ENCODE data around the gene MYO9A.

Gene MYO9A

DNA sequence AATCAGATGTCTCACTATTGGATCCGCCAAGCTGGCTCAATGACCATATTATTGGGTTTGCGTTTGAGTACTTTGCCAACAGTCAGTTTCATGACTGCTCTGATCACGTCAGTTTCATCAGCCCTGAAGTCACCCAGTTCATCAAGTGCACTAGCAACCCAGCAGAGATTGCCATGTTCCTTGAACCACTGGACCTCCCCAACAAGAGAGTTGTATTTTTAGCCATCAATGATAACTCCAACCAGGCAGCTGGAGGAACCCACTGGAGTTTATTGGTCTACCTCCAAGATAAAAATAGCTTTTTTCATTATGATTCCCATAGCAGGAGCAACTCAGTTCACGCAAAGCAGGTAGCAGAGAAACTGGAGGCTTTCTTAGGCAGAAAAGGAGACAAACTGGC is 21.7 kb upstream of the MYO9A start:
- no peak overlapping the region for H3K4me3 ChIP-seq (ENCODE audit: insufficient read depth, low read depth, low read length, poor library complexity, severe bottlenecking)
- no peaks in the 10 kb centered on the region for H3K36me3 ChIP-seq (ENCODE audit: control insufficient read depth, insufficient read depth, low read length)
- no peak overlapping the region for H3K27ac ChIP-seq (ENCODE audit: insufficient read depth, low read length, poor library complexity, severe bottlenecking)
- no peaks in the 10 kb centered on the region for H3K9me3 ChIP-seq (ENCODE audit: control insufficient read depth, low read length)
- no peak for DNase-seq
- no peaks in the 10 kb centered on the region for H3K27me3 ChIP-seq (replicated peaks; ENCODE audit: control insufficient read depth, insufficient read depth, low read length, poor library complexity, severe bottlenecking)
- H3K4me1 ChIP-seq (ENCODE audit: control insufficient read depth, insufficient read depth, low read length, poor library complexity, severe bottlenecking): no peaks in the 10 kb centered on the region

- DNase-seq: no peak
- H3K36me3 ChIP-seq (ENCODE audit: control insufficient read depth, insufficient read depth, low read length): no peaks in the 10 kb centered on the region
- H3K27me3 ChIP-seq (replicated peaks; ENCODE audit: control insufficient read depth, insufficient read depth, low read length, poor library complexity, severe bottlenecking): no peaks in the 10 kb centered on the region
- H3K27ac ChIP-seq (ENCODE audit: insufficient read depth, low read length, poor library complexity, severe bottlenecking): no peak overlapping the region
- H3K4me3 ChIP-seq (ENCODE audit: insufficient read depth, low read depth, low read length, poor library complexity, severe bottlenecking): no peak overlapping the region
- no peaks in the 10 kb centered on the region for H3K4me1 ChIP-seq (ENCODE audit: control insufficient read depth, insufficient read depth, low read length, poor library complexity, severe bottlenecking)
- no peaks in the 10 kb centered on the region for H3K9me3 ChIP-seq (ENCODE audit: control insufficient read depth, low read length)
Measured at GRCh38 chr15:72136170-72137051, 18.5 kb upstream of the MYO9A start.

DNA sequence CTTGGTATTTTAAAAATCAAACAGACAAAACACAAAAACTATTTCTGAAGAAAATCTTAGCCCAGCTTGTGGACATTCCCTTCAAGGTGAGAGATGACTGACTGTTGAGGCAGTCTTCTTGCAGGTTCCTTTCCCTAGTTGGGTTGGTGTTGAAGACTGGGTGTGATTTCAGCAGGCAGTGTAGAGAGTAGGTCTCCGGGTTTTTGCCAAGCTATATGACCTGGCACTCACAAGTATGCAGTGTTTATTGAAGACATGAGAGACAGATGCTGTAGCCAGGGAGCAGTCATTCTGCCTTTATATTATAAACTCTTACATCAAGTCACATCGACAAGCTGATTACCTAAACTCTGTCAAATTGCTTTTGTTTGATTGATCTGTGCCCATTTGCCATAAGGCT is 17.8 kb upstream of the MYO9A start:
- no peak for DNase-seq

DNA sequence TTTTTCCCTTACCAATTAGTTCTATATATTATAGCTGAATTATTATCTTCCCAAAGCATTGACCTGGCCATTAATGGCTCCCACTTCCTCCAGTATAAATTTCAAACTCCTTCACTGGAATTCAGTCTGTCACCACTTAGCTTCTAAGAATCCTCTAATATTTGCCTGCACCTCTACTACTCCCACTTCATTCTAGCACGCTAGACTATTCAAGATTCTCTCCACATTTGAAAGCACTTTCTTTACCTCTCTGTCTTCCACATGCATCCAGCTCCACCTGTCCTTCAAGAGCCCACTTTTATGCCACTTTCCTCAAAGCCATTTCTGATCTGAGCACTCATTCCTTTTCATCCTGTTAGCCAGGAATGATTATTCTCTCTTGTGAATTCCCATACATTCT is 15.3 kb upstream of the MYO9A start:
- no peak for DNase-seq
- Histone ChIP-seq H3K4me3 (ENCODE audit: insufficient read depth, low read depth, low read length, poor library complexity, severe bottlenecking) (no peak overlapping the region), H3K27ac (ENCODE audit: insufficient read depth, low read length, poor library complexity, severe bottlenecking) (no peak overlapping the region), H3K4me1 (ENCODE audit: control insufficient read depth, insufficient read depth, low read length, poor library complexity, severe bottlenecking) (no peaks in the 10 kb centered on the region), H3K36me3 (ENCODE audit: control insufficient read depth, insufficient read depth, low read length) (no peaks in the 10 kb centered on the region), H3K27me3 (replicated peaks; ENCODE audit: control insufficient read depth, insufficient read depth, low read length, poor library complexity, severe bottlenecking) (no peaks in the 10 kb centered on the region), H3K9me3 (ENCODE audit: control insufficient read depth, low read length) (no peaks in the 10 kb centered on the region)

More for the DNA sequence above, 17.8 kb upstream of the MYO9A start:
- Histone ChIP-seq H3K27me3 (replicated peaks; ENCODE audit: control insufficient read depth, insufficient read depth, low read length, poor library complexity, severe bottlenecking) (no peaks in the 10 kb centered on the region), H3K9me3 (ENCODE audit: control insufficient read depth, low read length) (no peaks in the 10 kb centered on the region), H3K4me1 (ENCODE audit: control insufficient read depth, insufficient read depth, low read length, poor library complexity, severe bottlenecking) (no peaks in the 10 kb centered on the region), H3K27ac (ENCODE audit: insufficient read depth, low read length, poor library complexity, severe bottlenecking) (no peak overlapping the region), H3K36me3 (ENCODE audit: control insufficient read depth, insufficient read depth, low read length) (no peaks in the 10 kb centered on the region), H3K4me3 (ENCODE audit: insufficient read depth, low read depth, low read length, poor library complexity, severe bottlenecking) (no peak overlapping the region)

DNA sequence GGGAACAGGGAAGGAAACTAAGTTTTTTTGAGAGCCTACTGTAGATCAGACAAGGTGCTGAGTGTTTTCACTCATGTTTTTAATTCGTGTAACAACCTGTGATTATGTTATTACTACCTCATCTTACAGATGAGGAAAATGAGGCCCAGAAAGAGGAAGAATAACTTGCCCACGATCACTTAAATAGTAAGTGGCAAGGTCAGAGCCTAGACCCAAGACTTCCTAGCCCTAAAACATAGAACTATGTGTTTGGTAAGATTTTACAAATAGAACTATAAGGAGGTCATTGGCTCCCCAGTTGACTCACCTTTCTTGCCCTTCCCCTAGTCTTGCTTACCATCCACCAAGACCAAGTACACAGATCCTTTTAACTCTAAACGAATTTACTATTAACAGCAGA is 14.0 kb upstream of the MYO9A start:
- H3K36me3 ChIP-seq (ENCODE audit: control insufficient read depth, insufficient read depth, low read length): no peaks in the 10 kb centered on the region
- H3K4me3 ChIP-seq (ENCODE audit: insufficient read depth, low read depth, low read length, poor library complexity, severe bottlenecking): no peak overlapping the region
- no peak for DNase-seq
- no peaks in the 10 kb centered on the region for H3K27me3 ChIP-seq (replicated peaks; ENCODE audit: control insufficient read depth, insufficient read depth, low read length, poor library complexity, severe bottlenecking)
- no peak overlapping the region for H3K27ac ChIP-seq (ENCODE audit: insufficient read depth, low read length, poor library complexity, severe bottlenecking)
- H3K9me3 ChIP-seq (ENCODE audit: control insufficient read depth, low read length): no peaks in the 10 kb centered on the region
- H3K4me1 ChIP-seq (ENCODE audit: control insufficient read depth, insufficient read depth, low read length, poor library complexity, severe bottlenecking): no peaks in the 10 kb centered on the region

- no peaks in the 10 kb centered on the region for H3K9me3 ChIP-seq (ENCODE audit: control insufficient read depth, low read length)
- H3K4me3 ChIP-seq (ENCODE audit: insufficient read depth, low read depth, low read length, poor library complexity, severe bottlenecking): no peak overlapping the region
- H3K4me1 ChIP-seq (ENCODE audit: control insufficient read depth, insufficient read depth, low read length, poor library complexity, severe bottlenecking): no peaks in the 10 kb centered on the region
- no peak for DNase-seq
- no peaks in the 10 kb centered on the region for H3K27me3 ChIP-seq (replicated peaks; ENCODE audit: control insufficient read depth, insufficient read depth, low read length, poor library complexity, severe bottlenecking)
- no peak overlapping the region for H3K27ac ChIP-seq (ENCODE audit: insufficient read depth, low read length, poor library complexity, severe bottlenecking)
- no peaks in the 10 kb centered on the region for H3K36me3 ChIP-seq (ENCODE audit: control insufficient read depth, insufficient read depth, low read length)
Measured at GRCh38 chr15:72130272-72130671, 12.3 kb upstream of the MYO9A start.

DNA sequence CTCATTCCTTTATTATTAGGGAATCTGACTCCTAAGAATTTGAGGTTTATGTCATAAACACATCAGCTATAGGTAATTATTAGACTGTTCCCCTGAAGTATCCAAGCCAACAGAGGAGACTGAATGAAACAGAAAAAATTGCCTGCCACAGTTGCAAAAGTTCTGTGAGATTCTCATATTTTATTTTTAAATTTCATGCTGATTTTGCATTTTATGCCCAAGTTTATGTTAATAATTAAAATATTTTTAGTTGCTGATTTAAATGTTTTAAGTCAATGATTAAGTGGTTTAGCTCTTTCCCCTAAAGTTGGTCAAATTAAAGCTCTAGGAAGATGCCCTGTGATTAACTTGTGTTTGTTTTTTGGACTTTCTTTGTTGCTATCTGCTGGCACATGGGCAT is 10.4 kb upstream of the MYO9A start:
- DNase-seq: no peak
- H3K4me3 ChIP-seq (ENCODE audit: insufficient read depth, low read depth, low read length, poor library complexity, severe bottlenecking): no peak overlapping the region
- H3K27ac ChIP-seq (ENCODE audit: insufficient read depth, low read length, poor library complexity, severe bottlenecking): no peak overlapping the region
- H3K36me3 ChIP-seq (ENCODE audit: control insufficient read depth, insufficient read depth, low read length): no peaks in the 10 kb centered on the region
- H3K27me3 ChIP-seq (replicated peaks; ENCODE audit: control insufficient read depth, insufficient read depth, low read length, poor library complexity, severe bottlenecking): no peaks in the 10 kb centered on the region
- no peaks in the 10 kb centered on the region for H3K4me1 ChIP-seq (ENCODE audit: control insufficient read depth, insufficient read depth, low read length, poor library complexity, severe bottlenecking)
- no peaks in the 10 kb centered on the region for H3K9me3 ChIP-seq (ENCODE audit: control insufficient read depth, low read length)

DNA sequence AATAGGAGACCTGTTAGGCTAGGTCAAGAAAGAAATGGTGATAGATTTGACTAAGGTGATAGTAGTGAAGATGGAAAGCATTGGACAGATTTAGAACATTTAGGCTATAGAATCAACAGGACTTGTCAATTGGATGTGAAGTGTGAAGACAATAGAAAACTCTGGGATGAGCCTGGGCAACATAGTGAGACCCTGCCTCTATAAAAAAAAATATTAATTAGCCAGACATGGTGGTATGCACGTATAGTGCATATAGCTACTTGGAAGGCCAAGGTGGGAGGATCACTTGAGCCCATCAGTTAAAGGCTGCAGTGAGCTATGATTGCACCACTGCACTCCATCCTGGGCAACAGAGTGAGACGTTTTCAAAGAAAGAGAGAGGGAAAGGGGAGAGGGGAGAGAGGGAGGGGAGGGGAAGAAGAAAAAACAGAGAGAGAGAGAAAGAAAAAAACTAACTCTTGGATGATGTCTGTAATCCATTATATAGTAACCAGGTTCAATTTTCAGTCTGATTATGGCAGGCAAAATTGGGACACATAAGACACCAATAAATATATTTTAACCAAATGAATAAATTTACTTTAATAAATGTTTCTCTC is 9.9 kb upstream of the MYO9A start:
- no peaks in the 10 kb centered on the region for H3K4me1 ChIP-seq (ENCODE audit: control insufficient read depth, insufficient read depth, low read length, poor library complexity, severe bottlenecking)
- no peaks in the 10 kb centered on the region for H3K27me3 ChIP-seq (replicated peaks; ENCODE audit: control insufficient read depth, insufficient read depth, low read length, poor library complexity, severe bottlenecking)
- no peaks in the 10 kb centered on the region for H3K36me3 ChIP-seq (ENCODE audit: control insufficient read depth, insufficient read depth, low read length)
- no peak overlapping the region for H3K4me3 ChIP-seq (ENCODE audit: insufficient read depth, low read depth, low read length, poor library complexity, severe bottlenecking)
- no peak overlapping the region for H3K27ac ChIP-seq (ENCODE audit: insufficient read depth, low read length, poor library complexity, severe bottlenecking)
- no peak for DNase-seq
- no peaks in the 10 kb centered on the region for H3K9me3 ChIP-seq (ENCODE audit: control insufficient read depth, low read length)

DNA sequence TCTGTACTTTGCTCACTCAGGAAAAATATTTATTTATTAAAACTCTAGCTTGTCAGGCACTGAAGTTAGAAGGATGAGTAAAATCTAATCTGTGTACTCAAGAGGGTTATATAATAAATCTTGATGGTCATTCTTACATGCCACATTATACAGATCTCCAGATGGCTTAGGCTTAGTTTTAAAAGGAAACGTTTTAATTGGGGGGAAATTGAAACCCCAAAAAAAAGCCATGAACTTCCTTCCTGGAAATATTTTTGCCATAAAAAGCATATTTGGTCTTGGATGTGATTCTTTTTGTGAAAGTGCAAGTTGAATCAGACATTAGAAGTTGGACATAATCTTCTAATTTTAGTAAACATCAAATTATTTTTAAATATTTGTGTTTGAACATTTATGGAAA is 6.3 kb upstream of the MYO9A start:
- no peak overlapping the region for H3K27ac ChIP-seq (ENCODE audit: insufficient read depth, low read length, poor library complexity, severe bottlenecking)
- H3K27me3 ChIP-seq (replicated peaks; ENCODE audit: control insufficient read depth, insufficient read depth, low read length, poor library complexity, severe bottlenecking): no peaks in the 10 kb centered on the region
- H3K4me1 ChIP-seq (ENCODE audit: control insufficient read depth, insufficient read depth, low read length, poor library complexity, severe bottlenecking): no peaks in the 10 kb centered on the region
- no peak overlapping the region for H3K4me3 ChIP-seq (ENCODE audit: insufficient read depth, low read depth, low read length, poor library complexity, severe bottlenecking)
- H3K36me3 ChIP-seq (ENCODE audit: control insufficient read depth, insufficient read depth, low read length): no peaks in the 10 kb centered on the region
- DNase-seq: no peak
- H3K9me3 ChIP-seq (ENCODE audit: control insufficient read depth, low read length): no peaks in the 10 kb centered on the region

DNA sequence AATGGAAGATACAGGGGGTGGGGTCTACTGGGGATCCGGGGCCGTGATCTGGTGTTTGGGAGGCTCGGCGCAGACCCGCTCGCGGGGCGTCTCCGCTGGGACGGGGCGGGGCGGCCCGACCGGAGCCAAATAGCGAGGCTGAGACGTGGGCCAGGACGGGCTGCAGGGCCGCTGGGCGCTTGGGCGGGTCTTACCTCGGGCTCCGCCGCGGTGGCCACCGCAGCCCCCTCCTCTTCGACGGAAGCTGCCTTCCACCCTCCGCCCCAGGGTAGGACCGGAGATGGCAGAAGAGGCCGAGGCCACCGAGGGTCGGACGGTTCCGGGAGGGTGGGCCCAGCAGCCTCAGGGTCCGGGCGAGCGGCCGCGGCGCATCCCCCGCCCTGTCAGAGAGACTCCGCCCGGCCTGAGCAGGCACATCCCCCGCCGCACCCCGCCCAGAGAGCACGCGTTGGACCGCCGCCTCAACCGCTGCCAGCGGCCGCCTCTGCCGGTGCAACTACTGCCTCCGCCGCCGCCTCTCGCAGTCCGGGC is 399 bp downstream of the MYO9A start:
- Histone ChIP-seq H3K4me1 (ENCODE audit: control insufficient read depth, insufficient read depth, low read length, poor library complexity, severe bottlenecking) (peaks cover 5% of the 10 kb centered on the region), H3K4me3 (ENCODE audit: insufficient read depth, low read depth, low read length, poor library complexity, severe bottlenecking) (peak overlapping the region; percentile 92), H3K27me3 (replicated peaks; ENCODE audit: control insufficient read depth, insufficient read depth, low read length, poor library complexity, severe bottlenecking) (no peaks in the 10 kb centered on the region)

More for the DNA sequence above, 399 bp downstream of the MYO9A start:
- H3K27ac ChIP-seq (ENCODE audit: insufficient read depth, low read length, poor library complexity, severe bottlenecking): peak overlapping the region; percentile 60
- DNase-seq: peak; percentile 50 to 67 (median 60)
- H3K9me3 ChIP-seq (ENCODE audit: control insufficient read depth, low read length): no peaks in the 10 kb centered on the region
- H3K36me3 ChIP-seq (ENCODE audit: control insufficient read depth, insufficient read depth, low read length): no peaks in the 10 kb centered on the region

All from effector memory CD4-positive, alpha-beta T cell (primary cell).